ENCODE results near the gene MROH2A.

GRCh38 chr2:233822781-233823730 is 44.9 kb downstream of the MROH2A start:
- TF ChIP-seq ZFP30 (CRISPR knock-in tag; IDR thresholded peaks at IDR 0.05) = no peak
- TF ChIP-seq ESRRG (CRISPR knock-in tag; IDR thresholded peaks at IDR 0.05) = no peak
- TF ChIP-seq GLIS3 (CRISPR knock-in tag; IDR thresholded peaks at IDR 0.05) = no peak
- TF ChIP-seq PATZ1 (CRISPR knock-in tag; IDR thresholded peaks at IDR 0.05; ENCODE audit: borderline replicate concordance) = no peak
- TF ChIP-seq POU6F1 (CRISPR knock-in tag; IDR thresholded peaks at IDR 0.05; ENCODE audit: borderline replicate concordance, low read depth) = no peak
- no peak for TF ChIP-seq RARB (CRISPR knock-in tag; IDR thresholded peaks at IDR 0.05)
- TF ChIP-seq ZNF70 (CRISPR knock-in tag; IDR thresholded peaks at IDR 0.05) = no peak
- no peak for TF ChIP-seq CSDC2 (CRISPR knock-in tag; IDR thresholded peaks at IDR 0.05)
- no peak for TF ChIP-seq ARNTL (CRISPR knock-in tag; IDR thresholded peaks at IDR 0.05; ENCODE audit: borderline replicate concordance, low read depth)
- TF ChIP-seq BACH2 (CRISPR knock-in tag; IDR thresholded peaks at IDR 0.05; ENCODE audit: borderline replicate concordance) = no peak
- no peak for TF ChIP-seq TSHZ2 (CRISPR knock-in tag; IDR thresholded peaks at IDR 0.05)
- no peak for TF ChIP-seq CREB5 (CRISPR knock-in tag; IDR thresholded peaks at IDR 0.05; ENCODE audit: low read depth)
- TF ChIP-seq ZFP3 (CRISPR knock-in tag; IDR thresholded peaks at IDR 0.05) = no peak

All from SK-N-SH treated with all-trans-retinoic acid at 6 μM for 48 hours (cell line).